Ovary (tissue), 9 donors: ENCODE data around the gene DCHS2. TPM values are rescaled to one million over a fixed set of nuclear protein-coding genes. Genes with fewer than 3 reads are reported as not detected.

Source experiments
- DNase-seq, 5 donors: peaks; one replicate each; pipeline ENCODE4 v3.0.0-alpha.2; 2019 to 2020
- H3K27ac ChIP-seq, 2 donors: fragments of 200-600 bp; one replicate each; pipeline versions ENCODE4 v1.5.1 to v1.8.0; 2019 to 2022
- H3K27me3 ChIP-seq: fragments of 200-600 bp; one replicate; pipeline ENCODE4 v1.8.0; 2022
- H3K36me3 ChIP-seq: fragments of 200-600 bp; sonication (generic); one replicate; pipeline ENCODE4 v1.5.1; 2019
- H3K4me1 ChIP-seq: one replicate; pipeline ENCODE4 v1.8.1; 2013; ENCODE audit warnings: mild to moderate bottlenecking, moderate library complexity; ENCODE audit not compliant: insufficient read depth
- H3K4me3 ChIP-seq: fragments of 200-600 bp; sonication (generic); one replicate; pipeline ENCODE4 v1.5.1; 2017
- H3K9me3 ChIP-seq, 2 donors: fragments of 200-600 bp in 1 of 2; sonication (generic) in 1 of 2; one replicate each; pipeline versions ENCODE4 v1.5.1 to v1.8.1; 2013 to 2019; ENCODE audit warnings: mild to moderate bottlenecking in 1 of 2, moderate library complexity in 1 of 2
- CTCF ChIP-seq, 3 donors: fragments of 450-650 bp in 2 of 3; fragments of 200-600 bp in 1 of 3; IDR thresholded peaks; one replicate each; pipeline versions ENCODE4 v1.5.1 to v1.8.0; 2016 to 2022; ENCODE audit warnings: antibody characterized with exemption in 3 of 3, mild to moderate bottlenecking in 1 of 3
- EP300 ChIP-seq: sonication (generic); formaldehyde crosslinking; IDR thresholded peaks from one replicate; pipeline ENCODE4 v1.6.1; 2017; ENCODE audit warnings: antibody characterized with exemption
- POLR2A ChIP-seq: fragments of 450-650 bp; IDR thresholded peaks from one replicate; pipeline ENCODE4 v1.6.1; 2017; ENCODE audit warnings: antibody characterized with exemption, mild to moderate bottlenecking, moderate library complexity
- WGBS, 3 donors: extraction: QIAGEN DNeasy Blood & Tissue Kit in 1 of 3; methylation state at CpG; one replicate each; pipeline versions ENCODE4 v1.1.5 to v1.1.7; 2013 to 2017; 5-methylcytosine and 5-hydroxymethylcytosine counted together
- intact Hi-C, 4 donors: fragments of 100-400 bp; cut with DNase I; formaldehyde crosslinking; loops; one replicate each; pipeline versions ENCODE4 v1.11.0 to v1.15.1; 2022 to 2023
- polyA plus RNA-seq, 2 donors: library from polyadenylated mRNA; stranded (reverse); fragments of 200-250 nt in 1 of 2; fragments of 350-450 nt in 1 of 2; fragmentation: Illumina TruSeq in 1 of 2; extraction: RNeasy Lipid Tissue Mini Kit (QIAGEN cat#74804) in 1 of 2; gene quantifications; one replicate each; pipeline ENCODE4 v1.2.3, GENCODE V29; 2013 to 2014
- total RNA-seq, 7 donors: library from RNA; depleted of rRNA in 2 of 7; stranded (reverse); fragments of >200 nt in 2 of 7; fragmentation: NEBNext Ultra II Directional in 3 of 7; extraction: Animal tissue kit (Norgen Biotek cat#: 25700) in 3 of 7; gene quantifications; one replicate each; pipeline versions ENCODE4 v1.1.0 to v1.2.4, GENCODE V29; 2016 to 2023
- donor health status: DM: no; HTN: no; CAD: no; lungs with moderate emphysema.
- donor health status: DM: no; HTN: no; CAD: no.
- donor health status: Bipolar disorder and iron deficiency.
- donor health status: DM: yes; HTN: yes; CAD: no.
- donor health status: DM: no; HTN: no; CAD: no.
- donor health status: DM: yes; HTN: yes; CAD: no.

DCHS2 gene
- total and polyA plus RNA-seq, 9 donors = 0.68 to 8.7 (median 2.6) TPM

- H3K9me3 ChIP-seq = no peaks in the 10 kb centered on the region
- no peak for TF ChIP-seq CTCF (IDR thresholded peaks at IDR 0.05)
- TF ChIP-seq POLR2A = no peak
- TF ChIP-seq EP300 = no peak
- H3K4me1 ChIP-seq = no peaks in the 10 kb centered on the region
- H3K27me3 ChIP-seq = no peaks in the 10 kb centered on the region
- WGBS, 3 donors = 89 to 100% (median 95%) methylated on average over 2 of the region's 2 CpGs
- no peaks in the 10 kb centered on the region for H3K36me3 ChIP-seq
- H3K4me3 ChIP-seq = no peak overlapping the region
- intact Hi-C loops = no loop called here
- H3K27ac ChIP-seq = no peak overlapping the region
- DNase-seq = no peak
These were observed 13.5 kb downstream of the DCHS2 start for GRCh38 chr4:154478128-154478527.

- Histone ChIP-seq H3K4me1 (no peaks in the 10 kb centered on the region), H3K27me3 (no peaks in the 10 kb centered on the region), H3K27ac (no peak overlapping the region), H3K9me3 (no peaks in the 10 kb centered on the region), H3K4me3 (no peak overlapping the region), H3K36me3 (no peaks in the 10 kb centered on the region)
- DNase-seq = no peak
- WGBS, 3 donors = 63 to 73% (median 66%) methylated on average over 1 of the region's 1 CpG
- no peak for TF ChIP-seq POLR2A
- TF ChIP-seq EP300 = no peak
- no peak for TF ChIP-seq CTCF (IDR thresholded peaks at IDR 0.05)
- intact Hi-C loops = no loop called here
These were observed 15.4 kb downstream of the DCHS2 start for GRCh38 chr4:154476232-154476631.

- intact Hi-C loops = no loop called here
- Histone ChIP-seq H3K4me1 (no peaks in the 10 kb centered on the region), H3K27ac (no peak overlapping the region), H3K4me3 (no peak overlapping the region), H3K27me3 (no peaks in the 10 kb centered on the region), H3K36me3 (no peaks in the 10 kb centered on the region), H3K9me3 (no peaks in the 10 kb centered on the region)
- no peak for DNase-seq
- WGBS, 3 donors = 3 to 6% (median 5%) methylated on average over 1 of the region's 1 CpG
- TF ChIP-seq POLR2A (no peak), CTCF (IDR thresholded peaks at IDR 0.05) (no peak), EP300 (no peak)
These were observed 15.8 kb downstream of the DCHS2 start for GRCh38 chr4:154475820-154476219.

- H3K4me1 ChIP-seq = no peaks in the 10 kb centered on the region
- no peak overlapping the region for H3K27ac ChIP-seq
- H3K27me3 ChIP-seq = no peaks in the 10 kb centered on the region
- intact Hi-C loops = no loop called here
- WGBS, 3 donors = 72 to 76% (median 75%) methylated on average over 6 of the region's 6 CpGs
- TF ChIP-seq CTCF (IDR thresholded peaks at IDR 0.05) = no peak
- no peak for TF ChIP-seq POLR2A
- no peak for TF ChIP-seq EP300
- H3K9me3 ChIP-seq = no peaks in the 10 kb centered on the region
- no peaks in the 10 kb centered on the region for H3K36me3 ChIP-seq
- no peak for DNase-seq
- H3K4me3 ChIP-seq = no peak overlapping the region
These were observed 18.1 kb downstream of the DCHS2 start for GRCh38 chr4:154473497-154473896.

- H3K9me3 ChIP-seq = no peaks in the 10 kb centered on the region
- TF ChIP-seq POLR2A (no peak), EP300 (no peak), CTCF (IDR thresholded peaks at IDR 0.05) (no peak)
- 77 to 92% (median 89%) methylated on average over 1 of the region's 1 CpG for WGBS, 3 donors
These were observed 18.7 kb downstream of the DCHS2 start for GRCh38 chr4:154472858-154473257.

More at GRCh38 chr4:154472858-154473257, 18.7 kb downstream of the DCHS2 start:
- intact Hi-C loops = no loop called here
- no peak overlapping the region for H3K4me3 ChIP-seq
- no peaks in the 10 kb centered on the region for H3K36me3 ChIP-seq
- no peak for DNase-seq
- no peaks in the 10 kb centered on the region for H3K4me1 ChIP-seq
- H3K27ac ChIP-seq = no peak overlapping the region
- no peaks in the 10 kb centered on the region for H3K27me3 ChIP-seq
